KMS-11 (cell line): ENCODE data around the gene SLC22A4.

Experiments
- H2AFZ ChIP-seq: fragments of 200-600 bp; sonication (generic); 2 replicates; pipeline ENCODE4 v1.6.1; 2016; ENCODE audit warnings: antibody characterized with exemption, mixed run types, low read depth
- H3K27ac ChIP-seq: fragments of 200-600 bp; sonication (generic); 2 replicates; pipeline ENCODE4 v1.6.1; 2016; ENCODE audit warnings: mild to moderate bottlenecking, mixed run types
- H3K27me3 ChIP-seq: fragments of 200-600 bp; sonication (generic); 2 replicates; pipeline ENCODE4 v1.6.1; 2017; ENCODE audit warnings: mild to moderate bottlenecking, low read depth, mixed run types, moderate library complexity; ENCODE audit not compliant: insufficient read depth
- H3K36me3 ChIP-seq: fragments of 200-600 bp; sonication (generic); 2 replicates; pipeline ENCODE4 v1.6.1; 2017; ENCODE audit warnings: mild to moderate bottlenecking, mixed run types; ENCODE audit not compliant: insufficient read depth
- H3K4me1 ChIP-seq: fragments of 200-600 bp; sonication (generic); 2 replicates; pipeline ENCODE4 v1.6.1; 2016; ENCODE audit warnings: mild to moderate bottlenecking, low read depth, mixed run types; ENCODE audit not compliant: poor library complexity, severe bottlenecking
- H3K4me2 ChIP-seq: fragments of 200-600 bp; sonication (generic); 2 replicates; pipeline ENCODE4 v1.7.0; 2016; ENCODE audit warnings: mild to moderate bottlenecking, mixed run types
- H3K4me3 ChIP-seq: fragments of 200-600 bp; sonication (generic); IDR thresholded peaks from 2 replicates; pipeline ENCODE4 v1.6.1; 2017; ENCODE audit warnings: low read depth, low read length, mixed read lengths; ENCODE audit not compliant: insufficient read depth
- H3K79me2 ChIP-seq: fragments of 200-600 bp; sonication (generic); 2 replicates; pipeline ENCODE4 v1.6.1; 2016; ENCODE audit warnings: low read depth, mixed run types; ENCODE audit not compliant: insufficient read depth
- H3K9ac ChIP-seq: fragments of 200-600 bp; sonication (generic); 2 replicates; pipeline ENCODE4 v1.6.1; 2016; ENCODE audit warnings: mild to moderate bottlenecking, mixed run types
- H4K20me1 ChIP-seq: fragments of 200-600 bp; sonication (generic); 2 replicates; pipeline ENCODE4 v1.6.1; 2016; ENCODE audit warnings: mild to moderate bottlenecking, mixed run types; ENCODE audit not compliant: insufficient read depth
- TF ChIP-seq, protein P1 (sequence below): fragments of 200-600 bp; sonication (generic); conservative IDR thresholded peaks from 2 replicates; pipeline ENCODE4 v1.6.1; 2017; ENCODE audit warnings: low read depth, mild to moderate bottlenecking, antibody characterized with exemption, low read length, moderate library complexity, mixed read lengths

The SLC22A4 gene

GRCh38 chr5:132259069-132259851 lies 34.9 kb upstream of the SLC22A4 start:
- H3K79me2 ChIP-seq = no peaks in the 10 kb centered on the region
- no peaks in the 10 kb centered on the region for H3K4me1 ChIP-seq
- H3K27ac ChIP-seq = no peak overlapping the region
- no peak overlapping the region for H3K4me2 ChIP-seq
- no peak overlapping the region for H2AFZ ChIP-seq
- no peaks in the 10 kb centered on the region for H3K36me3 ChIP-seq
- no peak overlapping the region for H3K9ac ChIP-seq
- no peaks in the 10 kb centered on the region for H4K20me1 ChIP-seq
- TF ChIP-seq, protein P1, sequence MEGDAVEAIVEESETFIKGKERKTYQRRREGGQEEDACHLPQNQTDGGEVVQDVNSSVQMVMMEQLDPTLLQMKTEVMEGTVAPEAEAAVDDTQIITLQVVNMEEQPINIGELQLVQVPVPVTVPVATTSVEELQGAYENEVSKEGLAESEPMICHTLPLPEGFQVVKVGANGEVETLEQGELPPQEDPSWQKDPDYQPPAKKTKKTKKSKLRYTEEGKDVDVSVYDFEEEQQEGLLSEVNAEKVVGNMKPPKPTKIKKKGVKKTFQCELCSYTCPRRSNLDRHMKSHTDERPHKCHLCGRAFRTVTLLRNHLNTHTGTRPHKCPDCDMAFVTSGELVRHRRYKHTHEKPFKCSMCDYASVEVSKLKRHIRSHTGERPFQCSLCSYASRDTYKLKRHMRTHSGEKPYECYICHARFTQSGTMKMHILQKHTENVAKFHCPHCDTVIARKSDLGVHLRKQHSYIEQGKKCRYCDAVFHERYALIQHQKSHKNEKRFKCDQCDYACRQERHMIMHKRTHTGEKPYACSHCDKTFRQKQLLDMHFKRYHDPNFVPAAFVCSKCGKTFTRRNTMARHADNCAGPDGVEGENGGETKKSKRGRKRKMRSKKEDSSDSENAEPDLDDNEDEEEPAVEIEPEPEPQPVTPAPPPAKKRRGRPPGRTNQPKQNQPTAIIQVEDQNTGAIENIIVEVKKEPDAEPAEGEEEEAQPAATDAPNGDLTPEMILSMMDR = no peak
- no peak overlapping the region for H3K4me3 ChIP-seq
- no peaks in the 10 kb centered on the region for H3K27me3 ChIP-seq

DNA sequence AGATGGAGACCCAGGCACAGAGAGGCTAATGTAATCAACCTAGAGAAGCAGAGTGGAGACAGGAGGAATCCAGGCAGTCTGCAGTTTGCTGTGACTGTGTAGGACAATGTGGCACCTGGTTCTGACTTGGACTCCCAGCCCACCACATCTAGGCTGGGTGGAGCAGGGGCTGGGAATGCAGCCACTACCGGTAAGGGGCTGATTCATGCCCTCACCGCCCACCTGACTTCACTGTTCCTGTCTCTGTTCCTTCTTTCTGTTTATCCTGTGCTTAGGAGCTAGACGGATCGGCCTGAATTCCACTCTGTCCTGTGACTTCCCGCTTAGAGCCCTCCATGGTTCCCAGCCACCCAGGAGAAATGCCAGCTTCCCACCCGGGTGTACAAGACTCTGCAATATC lies 34.1 kb upstream of the SLC22A4 start:
- Histone ChIP-seq H3K9ac (no peak overlapping the region), H3K4me1 (no peaks in the 10 kb centered on the region), H3K4me2 (no peak overlapping the region), H2AFZ (no peak overlapping the region), H4K20me1 (no peaks in the 10 kb centered on the region), H3K4me3 (no peak overlapping the region), H3K36me3 (no peaks in the 10 kb centered on the region), H3K27me3 (no peaks in the 10 kb centered on the region), H3K27ac (no peak overlapping the region), H3K79me2 (no peaks in the 10 kb centered on the region)
- TF ChIP-seq, protein P1 = no peak

DNA sequence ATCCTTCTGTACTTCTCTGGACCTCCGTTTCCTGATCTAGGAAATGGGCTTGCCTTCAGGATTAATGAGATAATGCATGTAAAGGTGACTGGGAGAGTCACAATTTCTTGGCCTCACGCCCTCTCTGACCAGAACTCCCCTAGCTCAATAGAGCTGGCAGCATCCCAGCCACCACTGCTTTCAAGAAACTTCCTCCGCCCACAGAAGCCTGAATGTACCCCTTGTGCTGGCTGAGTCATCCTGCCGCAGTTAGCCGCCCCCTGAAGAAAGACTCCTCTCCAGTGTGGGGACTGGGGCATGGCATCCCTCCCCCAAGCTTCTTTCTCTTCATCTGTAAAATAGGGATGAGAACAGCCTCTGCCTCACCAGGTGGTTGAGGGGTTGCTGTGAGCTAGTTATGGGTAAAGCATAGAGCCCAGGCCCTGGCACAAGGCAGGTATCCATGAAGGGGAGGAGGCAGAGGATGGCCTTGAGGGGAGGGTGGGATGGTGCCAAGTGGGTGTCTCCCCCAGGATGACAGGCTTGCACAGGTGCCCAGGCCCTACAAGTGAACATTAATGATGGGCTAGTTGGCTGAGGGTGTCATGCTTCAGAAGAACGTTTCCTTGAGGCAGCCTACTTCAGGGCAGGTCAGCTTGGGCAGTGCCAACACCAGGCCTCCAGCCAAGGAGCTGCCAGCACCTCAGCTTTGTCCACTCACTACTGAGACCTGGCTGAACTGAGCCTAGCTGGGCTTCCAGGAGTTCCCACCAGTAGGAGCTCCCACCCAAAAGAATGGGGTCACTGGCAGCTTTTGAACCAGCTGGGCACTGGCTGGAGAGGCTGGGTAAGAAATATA lies 33.3 kb upstream of the SLC22A4 start:
- Histone ChIP-seq H3K4me1 (no peaks in the 10 kb centered on the region), H3K4me3 (no peak overlapping the region), H2AFZ (no peak overlapping the region), H3K4me2 (no peak overlapping the region), H4K20me1 (no peaks in the 10 kb centered on the region), H3K27me3 (no peaks in the 10 kb centered on the region), H3K36me3 (no peaks in the 10 kb centered on the region), H3K79me2 (no peaks in the 10 kb centered on the region), H3K27ac (no peak overlapping the region), H3K9ac (no peak overlapping the region)
- TF ChIP-seq, protein P1 = no peak

DNA sequence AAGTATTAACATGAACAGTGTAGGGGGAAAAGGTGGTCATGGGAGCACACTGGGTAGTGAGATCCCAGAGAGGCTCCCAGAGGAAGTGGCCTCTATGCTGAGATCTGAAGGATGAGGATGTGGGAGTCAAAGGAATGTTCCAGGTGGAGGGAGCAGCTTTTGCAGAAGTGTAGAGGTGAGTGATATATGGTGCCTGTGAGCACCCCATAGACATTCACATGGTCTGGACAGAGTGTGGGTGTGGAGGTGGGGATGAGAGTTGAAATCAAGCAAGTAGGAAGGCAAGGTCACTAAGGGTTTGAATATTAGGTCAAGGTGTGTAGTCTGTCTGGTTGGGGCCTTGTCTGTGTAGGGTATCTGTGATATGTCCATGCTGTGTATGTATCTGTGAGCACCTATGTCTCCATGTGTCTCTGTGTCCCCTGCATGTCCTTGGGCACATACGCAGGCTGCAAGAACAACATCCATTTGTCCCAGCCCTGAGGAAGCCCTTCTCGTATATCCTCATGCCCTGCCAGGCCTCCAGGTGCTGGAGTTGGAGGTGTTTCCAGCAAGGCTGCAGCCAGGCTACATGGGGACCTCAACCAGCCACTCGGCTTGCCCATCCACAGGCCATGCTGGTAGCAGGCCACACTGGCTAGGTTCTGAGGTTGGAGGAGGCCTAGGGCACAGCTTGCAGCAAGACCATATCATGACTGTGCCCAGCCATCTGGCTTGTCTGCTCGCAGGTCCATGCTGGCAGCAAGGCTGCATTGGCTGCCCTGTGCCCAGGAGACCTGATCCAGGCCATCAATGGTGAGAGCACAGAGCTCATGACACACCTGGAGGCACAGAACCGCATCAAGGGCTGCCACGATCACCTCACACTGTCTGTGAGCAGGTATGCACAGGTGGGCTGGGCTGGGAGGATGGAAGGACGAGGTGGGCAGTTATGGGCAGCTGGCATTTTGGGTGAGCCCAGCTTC lies 32.0 kb upstream of the SLC22A4 start:
- no peak overlapping the region for H3K4me3 ChIP-seq
- no peaks in the 10 kb centered on the region for H3K36me3 ChIP-seq
- no peak overlapping the region for H3K9ac ChIP-seq
- no peak overlapping the region for H3K4me2 ChIP-seq
- H3K27ac ChIP-seq = no peak overlapping the region
- no peak overlapping the region for H2AFZ ChIP-seq
- no peaks in the 10 kb centered on the region for H3K27me3 ChIP-seq
- H3K4me1 ChIP-seq = no peaks in the 10 kb centered on the region
- TF ChIP-seq, protein P1 = no peak
- no peaks in the 10 kb centered on the region for H4K20me1 ChIP-seq
- H3K79me2 ChIP-seq = no peaks in the 10 kb centered on the region
